Measurements from ENCODE around the gene ACO1.
A peak's percentile ranks its signal among the peaks of the same experiment; 100 is the strongest.

DNA sequence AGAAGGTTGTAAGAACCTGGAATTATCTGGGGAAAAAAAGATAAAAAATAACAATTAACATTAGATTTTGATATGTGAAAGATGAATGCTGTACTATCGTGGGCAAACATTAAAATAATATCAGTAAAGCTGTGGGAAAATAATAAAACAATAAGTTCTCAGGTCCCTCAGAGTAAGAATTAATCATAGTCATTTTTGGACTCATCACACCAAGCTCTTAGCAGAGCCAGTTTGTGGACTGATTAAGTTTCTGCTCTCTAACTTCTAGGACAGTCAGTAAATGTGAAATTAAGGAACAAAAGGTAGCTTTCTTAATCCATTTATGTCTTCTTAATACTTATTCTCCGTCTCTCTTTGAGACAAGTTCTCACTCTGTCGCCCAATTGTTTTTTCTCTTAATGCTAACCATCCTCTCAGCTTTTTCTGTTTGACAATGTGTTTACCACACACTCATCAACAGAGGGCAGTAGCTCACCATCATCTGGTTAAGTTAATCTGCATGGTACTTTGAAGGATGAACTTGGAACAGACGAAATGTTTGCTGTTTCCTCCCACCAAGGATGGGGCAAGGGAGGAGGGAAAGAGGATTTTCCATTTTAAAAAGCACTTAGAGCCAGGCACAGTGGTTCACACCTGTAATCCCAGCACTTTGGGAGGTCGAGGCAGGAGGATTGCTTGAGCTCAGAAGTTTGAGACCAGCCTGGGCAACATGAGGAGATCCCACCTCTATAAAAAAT lies 5.3 kb upstream of the ACO1 start:
- TF ChIP-seq, protein P1, sequence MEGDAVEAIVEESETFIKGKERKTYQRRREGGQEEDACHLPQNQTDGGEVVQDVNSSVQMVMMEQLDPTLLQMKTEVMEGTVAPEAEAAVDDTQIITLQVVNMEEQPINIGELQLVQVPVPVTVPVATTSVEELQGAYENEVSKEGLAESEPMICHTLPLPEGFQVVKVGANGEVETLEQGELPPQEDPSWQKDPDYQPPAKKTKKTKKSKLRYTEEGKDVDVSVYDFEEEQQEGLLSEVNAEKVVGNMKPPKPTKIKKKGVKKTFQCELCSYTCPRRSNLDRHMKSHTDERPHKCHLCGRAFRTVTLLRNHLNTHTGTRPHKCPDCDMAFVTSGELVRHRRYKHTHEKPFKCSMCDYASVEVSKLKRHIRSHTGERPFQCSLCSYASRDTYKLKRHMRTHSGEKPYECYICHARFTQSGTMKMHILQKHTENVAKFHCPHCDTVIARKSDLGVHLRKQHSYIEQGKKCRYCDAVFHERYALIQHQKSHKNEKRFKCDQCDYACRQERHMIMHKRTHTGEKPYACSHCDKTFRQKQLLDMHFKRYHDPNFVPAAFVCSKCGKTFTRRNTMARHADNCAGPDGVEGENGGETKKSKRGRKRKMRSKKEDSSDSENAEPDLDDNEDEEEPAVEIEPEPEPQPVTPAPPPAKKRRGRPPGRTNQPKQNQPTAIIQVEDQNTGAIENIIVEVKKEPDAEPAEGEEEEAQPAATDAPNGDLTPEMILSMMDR (IDR thresholded peaks at IDR 0.05; ENCODE audit: low read length), result peak; percentile 86
- no peak for TF ChIP-seq EZH2 (IDR thresholded peaks at IDR 0.05; ENCODE audit: borderline replicate concordance, low read length)

Measured in OCI-LY1 (cell line).